H1 (cell line): Measurements from ENCODE around the gene NHS. TPM values are rescaled to one million over a fixed set of nuclear protein-coding genes. Genes with fewer than 3 reads are reported as not detected.

Experiments used
- ASH2L ChIP-seq: fragments of 200-600, 300-600 bp; sonication (generic); IDR thresholded peaks from one replicate; pipeline ENCODE4 v1.7.1; 2017; ENCODE audit warnings: low read length
- POU5F1 ChIP-seq: IDR thresholded peaks from 2 replicates; pipeline ENCODE4 v1.6.1; 2011; ENCODE audit warnings: low read depth, mild to moderate bottlenecking, low read length, moderate library complexity
- RBBP5 ChIP-seq: IDR thresholded peaks from 2 replicates; pipeline ENCODE4 v1.7.1; 2012; ENCODE audit warnings: low read depth, mild to moderate bottlenecking, inconsistent platforms, low read length, moderate library complexity, borderline replicate concordance
- ZNF274 ChIP-seq: IDR thresholded peaks from 2 replicates; pipeline ENCODE4 v1.7.0; 2012; ENCODE audit warnings: low read length, borderline replicate concordance; ENCODE audit errors: extremely low read depth
- polyA plus RNA-seq, 7 experiments: library from polyadenylated mRNA; depleted of rRNA in 3 of 7; stranded (reverse) in 5 of 7; unstranded in 2 of 7; fragments of >200 nt in 5 of 7; fragments of 200-250 nt in 2 of 7; gene quantifications; 1 replicate in 5 of 7; 2 replicates in 1 of 7; 4 replicates in 1 of 7; pipeline versions ENCODE4 v1.2.1 to v1.2.3, GENCODE V29; 2011 to 2013; ENCODE audit warnings: missing spikeins in 2 of 7, mixed read lengths in 2 of 7
- total RNA-seq: library from RNA; stranded (reverse); fragmentation: NEBNext Ultra II Directional; extraction: Animal tissue kit (Norgen Biotek cat#: 25700); gene quantifications from 2 replicates; pipeline ENCODE4 v1.2.1, GENCODE V29; 2021

NHS gene
- total and polyA plus RNA-seq, 2 of the 8 experiments (the other 6 are each of a cell fraction or from before 2014, with no cell fraction given), result 2.2 to 6.7 TPM

- TF ChIP-seq RBBP5 (no peak), ZNF274 (no peak), ASH2L (no peak), POU5F1 (no peak)
Observed at GRCh38 chrX:17425136-17425535, 50.1 kb downstream of the NHS start (continued).
